GM12878 (cell line): ENCODE measurements around the gene RALGPS1. TPM values are rescaled to one million over a fixed set of nuclear protein-coding genes. Genes with fewer than 3 reads are reported as not detected.

ENCODE experiments used
- ATAC-seq: fragments of 200-7000 bp; cut with Tn5 transposase; 3 replicates; pipeline ENCODE4 v1.9.1; 2020; ENCODE audit warnings: mild to moderate bottlenecking, moderate library complexity
- BruUV-seq: library from RNA; stranded (reverse); fragments of 400-500 nt; replicated peaks from 2 replicates; lab custom pipeline; 2021; lab: Mats Ljungman, UMichigan
- CTCF ChIA-PET: fragments of 300-600 bp; sonication (Branson Sonifier 250); formaldehyde crosslinking; extraction: SDS; loops from one replicate; lab custom pipeline; 2021; ENCODE audit warnings: inconsistent platforms; lab: Yijun Ruan, JAX
- POLR2A ChIA-PET: fragments of 350-600 bp; formaldehyde crosslinking; extraction: SDS; loops from one replicate; lab custom pipeline; 2021; ENCODE audit warnings: inconsistent platforms; lab: Charles Lee
- RAD21 ChIA-PET: fragments of 300-600 bp; sonication (Branson Sonifier 250); formaldehyde crosslinking; loops from one replicate; lab custom pipeline; 2023; ENCODE audit warnings: antibody characterized with exemption; ENCODE audit not compliant: unreplicated experiment; lab: Charles Lee
- SMC1A ChIA-PET: fragments of 300-600 bp; sonication (Branson Sonifier 250); formaldehyde crosslinking; loops from one replicate; lab custom pipeline; 2023; ENCODE audit not compliant: unreplicated experiment, uncharacterized antibody; lab: Charles Lee
- DNase-seq: peaks from one replicate; pipeline ENCODE4 v3.0.0-alpha.2; 2011; ENCODE audit warnings: low read depth, low spot score
- FAIRE-seq: peaks from 3 replicates; lab custom pipeline; 2011; peaks lifted over from hg19 to GRCh38; lab: Jason Lieb, UNC
- H2AFZ ChIP-seq: 2 replicates; pipeline ENCODE4 v1.6.0; 2011; ENCODE audit warnings: low read depth, low read length, control low read depth; ENCODE audit not compliant: control insufficient read depth
- H3K27ac ChIP-seq: 2 replicates; pipeline ENCODE4 v1.5.1; 2011; ENCODE audit warnings: control low read depth; ENCODE audit not compliant: control insufficient read depth, insufficient read depth
- H3K27me3 ChIP-seq, 2 experiments: replicated peaks in 1 of 2; 2 replicates each; pipeline versions ENCODE4 v1.6.0 to v1.6.1; 2011; ENCODE audit warnings: low read length in 1 of 2; ENCODE audit not compliant: control insufficient read depth in 2 of 2, insufficient read depth in 2 of 2
- H3K36me3 ChIP-seq, 2 experiments: 2 replicates each; pipeline ENCODE4 v1.5.1; 2011; ENCODE audit warnings: low read length in 1 of 2; ENCODE audit not compliant: control insufficient read depth in 2 of 2, insufficient read depth in 2 of 2
- H3K4me1 ChIP-seq: 2 replicates; pipeline ENCODE4 v1.6.1; 2011; ENCODE audit warnings: mild to moderate bottlenecking, low read length, moderate library complexity, mixed read lengths; ENCODE audit not compliant: control insufficient read depth, insufficient read depth
- H3K4me2 ChIP-seq: 2 replicates; pipeline ENCODE4 v1.6.0; 2011; ENCODE audit warnings: control low read depth; ENCODE audit not compliant: control insufficient read depth, insufficient read depth
- H3K4me3 ChIP-seq: fragments of 200-600 bp; sonication (generic); 2 replicates; pipeline ENCODE4 v1.5.1; 2016
- H3K79me2 ChIP-seq: 2 replicates; pipeline ENCODE4 v1.6.0; 2011; ENCODE audit warnings: low read length; ENCODE audit not compliant: control insufficient read depth, insufficient read depth
- H3K9ac ChIP-seq: 2 replicates; pipeline ENCODE4 v1.8.0; 2011; ENCODE audit warnings: low read length, control low read depth, mixed read lengths; ENCODE audit not compliant: control insufficient read depth, insufficient read depth
- H3K9me3 ChIP-seq: replicated peaks from 3 replicates; pipeline ENCODE4 v1.5.1; 2011; ENCODE audit warnings: mild to moderate bottlenecking, low read length; ENCODE audit not compliant: control insufficient read depth, insufficient read depth
- H4K20me1 ChIP-seq: 2 replicates; pipeline ENCODE4 v1.6.0; 2011; ENCODE audit not compliant: control insufficient read depth, insufficient read depth
- BCL11A ChIP-seq: IDR thresholded peaks from 2 replicates; pipeline ENCODE4 v1.6.1; 2011; ENCODE audit warnings: low read depth, low read length
- GATAD2B ChIP-seq: fragments of 450-650 bp; conservative IDR thresholded peaks from 2 replicates; pipeline ENCODE4 v1.6.1; 2017; ENCODE audit warnings: low read depth, mild to moderate bottlenecking, moderate library complexity
- LARP7 ChIP-seq: fragments of 450-650 bp; IDR thresholded peaks from 2 replicates; pipeline ENCODE4 v1.6.1; 2017; ENCODE audit warnings: mild to moderate bottlenecking
- NR2F1 ChIP-seq: fragments of 450-650 bp; conservative IDR thresholded peaks from 2 replicates; pipeline ENCODE4 v1.6.1; 2017; ENCODE audit warnings: mild to moderate bottlenecking
- POLR2AphosphoS5 ChIP-seq: IDR thresholded peaks from 2 replicates; pipeline ENCODE4 v1.6.1; 2011; ENCODE audit warnings: mild to moderate bottlenecking, low read length, inconsistent platforms
- RAD21 ChIP-seq: IDR thresholded peaks from 2 replicates; pipeline ENCODE4 v1.6.1; 2011; ENCODE audit warnings: mild to moderate bottlenecking, low read depth, low read length, moderate library complexity; ENCODE audit not compliant: insufficient read depth
- RBBP5 ChIP-seq: fragments of 200-600 bp; sonication (generic); conservative IDR thresholded peaks from 2 replicates; pipeline ENCODE4 v1.6.1; 2016
- RCOR1 ChIP-seq: conservative IDR thresholded peaks from 2 replicates; pipeline ENCODE4 v1.6.1; 2012; ENCODE audit warnings: low read depth, low read length, improper control_type of control experiment
- RELB ChIP-seq: fragments of 450-650 bp; IDR thresholded peaks from 2 replicates; pipeline ENCODE4 v1.6.1; 2017; ENCODE audit warnings: low read depth, mild to moderate bottlenecking, moderate library complexity
- STAT3 ChIP-seq: IDR thresholded peaks from 2 replicates; pipeline ENCODE4 v1.6.1; 2011; ENCODE audit warnings: low read depth, low read length, improper control_type of control experiment
- TCF7 ChIP-seq: IDR thresholded peaks from 2 replicates; pipeline ENCODE4 v1.6.1; 2014; ENCODE audit warnings: antibody characterized with exemption, borderline replicate concordance
- ZNF274 ChIP-seq: IDR thresholded peaks from one replicate; pipeline ENCODE4 v1.8.0; 2011; ENCODE audit not compliant: insufficient read length, insufficient read depth
- ZSCAN29 ChIP-seq: fragments of 450-650 bp; IDR thresholded peaks from 2 replicates; pipeline ENCODE4 v1.6.1; 2017; ENCODE audit warnings: mild to moderate bottlenecking, moderate library complexity
- WGBS: methylation state at CpG from one replicate; pipeline ENCODE4 v1.1.6; 2016; ENCODE audit warnings: low lambda C conversion rate; ENCODE audit not compliant: insufficient replicate concordance, insufficient coverage; ENCODE audit errors: missing lambda C conversion rate; 5-methylcytosine and 5-hydroxymethylcytosine counted together
- in situ Hi-C: fragments of 300-500 bp; cut with MboI; formaldehyde crosslinking; loops from 9 replicates; pipeline ENCODE4 v1.14.3; 2018; ENCODE audit warnings: mixed read lengths
- intact Hi-C: fragments of 100-400 bp; cut with micrococcal nuclease; formaldehyde crosslinking; loops from one replicate; pipeline ENCODE4 v1.14.2; 2022; ENCODE audit not compliant: unreplicated experiment
- polyA plus RNA-seq, 11 experiments: library from polyadenylated mRNA; depleted of rRNA in 4 of 11; unstranded in 6 of 11; stranded (reverse) in 5 of 11; fragments of >200 nt; fragmentation: Nextera tagmentation in 4 of 11; fragmentation: Illumina TruSeq in 1 of 11; extraction: Ambion mirVana in 4 of 11; extraction: Trizol in 1 of 11; gene quantifications; 1 replicate in 1 of 11; 2 replicates in 10 of 11; pipeline versions ENCODE4 v1.2.1 to v1.2.3, GENCODE V29; 2011 to 2016; ENCODE audit warnings: inconsistent platforms in 2 of 11, missing spikeins in 2 of 11, low read depth in 1 of 11
- total RNA-seq, 4 experiments: library from RNA; depleted of rRNA in 3 of 4; stranded (reverse); fragments of >200 nt in 3 of 4; fragmentation: Illumina TruSeq in 1 of 4; extraction: Trizol in 1 of 4; gene quantifications; 2 replicates each; pipeline versions ENCODE4 v1.2.1 to v1.2.3, GENCODE V29; 2013 to 2021

The RALGPS1 gene
- total and polyA plus RNA-seq, 10 of the 15 experiments (the other 5 are each of a cell fraction or from before 2014, with no cell fraction given) = 0.13 to 5.6 (median 2.7) TPM

- TF ChIP-seq LARP7 (no peak), ZNF274 (no peak), RELB (no peak), TCF7 (no peak), RCOR1 (no peak)
These were observed 174.4 kb downstream of the RALGPS1 start (continued) for GRCh38 chr9:127088724-127089615.

GRCh38 chr9:127089631-127090081 is 175.1 kb downstream of the RALGPS1 start:
- BruUV-seq = no TSS peak
- DNase-seq = no peak
- Histone ChIP-seq H4K20me1 (no peaks in the 10 kb centered on the region), H3K4me2 (no peak overlapping the region), H3K9me3 (no peaks in the 10 kb centered on the region), H3K79me2 (no peaks in the 10 kb centered on the region), H3K4me1 (no peaks in the 10 kb centered on the region), H3K27me3 (no peaks in the 10 kb centered on the region), H3K36me3 (no peaks in the 10 kb centered on the region), H3K27ac (no peak overlapping the region), H3K9ac (no peak overlapping the region), H3K4me3 (no peak overlapping the region), H2AFZ (no peak overlapping the region)
- TF ChIP-seq RBBP5 (no peak), RAD21 (no peak), ZSCAN29 (no peak), NR2F1 (no peak), POLR2AphosphoS5 (no peak), STAT3 (no peak), GATAD2B (no peak), BCL11A (no peak)
- ChIA-PET SMC1A (no interaction called here), RAD21 (no interaction called here), POLR2A (no interaction called here), CTCF (no interaction called here)
- in situ Hi-C loops (no loop called here), intact Hi-C loops (no loop called here)
- 88% methylated on average over 6 of the region's 6 CpGs for WGBS
- no peak for ATAC-seq
- FAIRE-seq = no peak
